ENCODE data around the gene CADPS2.

DNA sequence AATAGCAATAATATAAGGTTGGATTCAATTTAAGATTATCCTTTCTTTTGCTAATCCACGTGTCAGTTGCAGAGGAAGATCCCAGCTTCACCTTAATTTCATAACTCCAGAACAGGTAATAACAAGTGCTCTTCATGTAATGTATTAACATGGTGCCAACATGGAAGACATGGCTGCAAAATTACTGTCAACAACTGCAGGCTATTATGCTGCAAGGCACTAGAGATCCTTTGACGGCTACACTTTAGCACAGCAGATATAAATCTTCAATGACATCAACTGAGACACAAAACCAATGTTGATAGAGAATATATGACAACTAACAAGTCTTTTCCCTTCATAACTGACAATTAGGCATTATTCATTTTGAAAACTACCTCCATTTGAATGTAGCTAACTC, 283.5 kb downstream of the CADPS2 start:
- no peak for TF ChIP-seq POLR2A (IDR thresholded peaks at IDR 0.05)
- TF ChIP-seq, protein P1, sequence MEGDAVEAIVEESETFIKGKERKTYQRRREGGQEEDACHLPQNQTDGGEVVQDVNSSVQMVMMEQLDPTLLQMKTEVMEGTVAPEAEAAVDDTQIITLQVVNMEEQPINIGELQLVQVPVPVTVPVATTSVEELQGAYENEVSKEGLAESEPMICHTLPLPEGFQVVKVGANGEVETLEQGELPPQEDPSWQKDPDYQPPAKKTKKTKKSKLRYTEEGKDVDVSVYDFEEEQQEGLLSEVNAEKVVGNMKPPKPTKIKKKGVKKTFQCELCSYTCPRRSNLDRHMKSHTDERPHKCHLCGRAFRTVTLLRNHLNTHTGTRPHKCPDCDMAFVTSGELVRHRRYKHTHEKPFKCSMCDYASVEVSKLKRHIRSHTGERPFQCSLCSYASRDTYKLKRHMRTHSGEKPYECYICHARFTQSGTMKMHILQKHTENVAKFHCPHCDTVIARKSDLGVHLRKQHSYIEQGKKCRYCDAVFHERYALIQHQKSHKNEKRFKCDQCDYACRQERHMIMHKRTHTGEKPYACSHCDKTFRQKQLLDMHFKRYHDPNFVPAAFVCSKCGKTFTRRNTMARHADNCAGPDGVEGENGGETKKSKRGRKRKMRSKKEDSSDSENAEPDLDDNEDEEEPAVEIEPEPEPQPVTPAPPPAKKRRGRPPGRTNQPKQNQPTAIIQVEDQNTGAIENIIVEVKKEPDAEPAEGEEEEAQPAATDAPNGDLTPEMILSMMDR (IDR thresholded peaks at IDR 0.05 in 4 of 5, conservative IDR thresholded peaks at IDR 0.05 in 1 of 5) = no peak
